ENCODE measurements around the gene ZNF823. TPM values are rescaled to one million over a fixed set of nuclear protein-coding genes. Genes with fewer than 3 reads are reported as not detected.

The ZNF823 gene
- total and polyA plus RNA-seq, 7 donors = 1.5 to 4.3 (median 2.5) TPM

DNA sequence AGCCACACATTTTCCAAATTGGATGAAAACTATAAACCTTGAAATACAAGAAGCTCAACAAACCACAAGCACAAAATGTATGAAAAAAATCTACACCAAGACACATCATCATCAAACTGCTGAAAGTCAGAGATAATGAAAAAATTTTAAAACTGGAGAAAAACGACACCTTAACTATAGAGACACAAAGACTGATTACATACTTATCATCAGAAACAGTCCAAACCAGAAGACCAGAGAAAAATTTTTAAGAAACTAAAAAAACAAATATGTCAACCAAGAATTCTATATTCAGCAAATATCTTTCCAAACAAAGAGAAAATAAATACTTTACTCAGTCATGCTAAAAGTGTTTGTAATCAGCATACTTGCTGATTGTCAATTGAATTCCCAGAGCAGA lies 8.5 kb upstream of the ZNF823 start:
- intact Hi-C loops (cut with DNase I) = no loop called here
- WGBS, 3 donors = 50 to 69% (median 66%) methylated on average over 1 of the region's 1 CpG
- Histone ChIP-seq H3K27me3 (ENCODE audit: insufficient read depth in 3 of 3, low read length in 2 of 3) (no peaks in the 10 kb centered on the region), H3K27ac (no peak overlapping the region), H3K9me3 (peaks cover 24% of the 10 kb centered on the region), H3K36me3 (ENCODE audit: insufficient read depth in 1 of 2, low read depth in 1 of 2) (no peaks in the 10 kb centered on the region), H3K4me1 (no peaks in the 10 kb centered on the region), H3K4me3 (no peak overlapping the region)
- ATAC-seq (no peak), DNase-seq (no peak)
- TF ChIP-seq, protein P1, sequence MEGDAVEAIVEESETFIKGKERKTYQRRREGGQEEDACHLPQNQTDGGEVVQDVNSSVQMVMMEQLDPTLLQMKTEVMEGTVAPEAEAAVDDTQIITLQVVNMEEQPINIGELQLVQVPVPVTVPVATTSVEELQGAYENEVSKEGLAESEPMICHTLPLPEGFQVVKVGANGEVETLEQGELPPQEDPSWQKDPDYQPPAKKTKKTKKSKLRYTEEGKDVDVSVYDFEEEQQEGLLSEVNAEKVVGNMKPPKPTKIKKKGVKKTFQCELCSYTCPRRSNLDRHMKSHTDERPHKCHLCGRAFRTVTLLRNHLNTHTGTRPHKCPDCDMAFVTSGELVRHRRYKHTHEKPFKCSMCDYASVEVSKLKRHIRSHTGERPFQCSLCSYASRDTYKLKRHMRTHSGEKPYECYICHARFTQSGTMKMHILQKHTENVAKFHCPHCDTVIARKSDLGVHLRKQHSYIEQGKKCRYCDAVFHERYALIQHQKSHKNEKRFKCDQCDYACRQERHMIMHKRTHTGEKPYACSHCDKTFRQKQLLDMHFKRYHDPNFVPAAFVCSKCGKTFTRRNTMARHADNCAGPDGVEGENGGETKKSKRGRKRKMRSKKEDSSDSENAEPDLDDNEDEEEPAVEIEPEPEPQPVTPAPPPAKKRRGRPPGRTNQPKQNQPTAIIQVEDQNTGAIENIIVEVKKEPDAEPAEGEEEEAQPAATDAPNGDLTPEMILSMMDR (IDR thresholded peaks at IDR 0.05) = no peak

DNA sequence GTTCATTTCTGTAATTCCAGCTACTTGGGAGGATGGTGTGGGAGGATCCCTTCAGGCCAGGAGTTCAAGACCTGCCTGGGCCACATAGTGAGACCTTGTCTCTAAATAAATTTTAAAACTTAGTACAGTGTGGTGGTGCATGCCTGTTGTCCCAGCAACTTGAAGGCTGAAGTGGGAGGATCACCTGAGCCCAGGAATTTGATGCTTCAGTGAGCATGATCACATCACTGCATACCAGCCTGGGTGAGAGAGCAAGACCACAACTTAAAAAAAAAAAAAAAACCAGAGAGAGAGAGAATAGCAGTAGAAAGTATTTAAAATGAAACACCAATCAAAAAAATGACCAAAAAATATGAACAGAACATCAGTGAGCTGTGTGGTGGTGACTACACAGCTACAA lies 7.1 kb upstream of the ZNF823 start:
- TF ChIP-seq, protein P1 (IDR thresholded peaks at IDR 0.05) = no peak
- DNase-seq (no peak), ATAC-seq (no peak)
- Histone ChIP-seq H3K4me1 (no peaks in the 10 kb centered on the region), H3K27ac (no peak overlapping the region), H3K9me3 (peaks cover 24% of the 10 kb centered on the region), H3K4me3 (no peak overlapping the region), H3K27me3 (ENCODE audit: insufficient read depth in 3 of 3, low read length in 2 of 3) (no peaks in the 10 kb centered on the region), H3K36me3 (ENCODE audit: insufficient read depth in 1 of 2, low read depth in 1 of 2) (no peaks in the 10 kb centered on the region)
- intact Hi-C loops (cut with DNase I) = no loop called here

DNA sequence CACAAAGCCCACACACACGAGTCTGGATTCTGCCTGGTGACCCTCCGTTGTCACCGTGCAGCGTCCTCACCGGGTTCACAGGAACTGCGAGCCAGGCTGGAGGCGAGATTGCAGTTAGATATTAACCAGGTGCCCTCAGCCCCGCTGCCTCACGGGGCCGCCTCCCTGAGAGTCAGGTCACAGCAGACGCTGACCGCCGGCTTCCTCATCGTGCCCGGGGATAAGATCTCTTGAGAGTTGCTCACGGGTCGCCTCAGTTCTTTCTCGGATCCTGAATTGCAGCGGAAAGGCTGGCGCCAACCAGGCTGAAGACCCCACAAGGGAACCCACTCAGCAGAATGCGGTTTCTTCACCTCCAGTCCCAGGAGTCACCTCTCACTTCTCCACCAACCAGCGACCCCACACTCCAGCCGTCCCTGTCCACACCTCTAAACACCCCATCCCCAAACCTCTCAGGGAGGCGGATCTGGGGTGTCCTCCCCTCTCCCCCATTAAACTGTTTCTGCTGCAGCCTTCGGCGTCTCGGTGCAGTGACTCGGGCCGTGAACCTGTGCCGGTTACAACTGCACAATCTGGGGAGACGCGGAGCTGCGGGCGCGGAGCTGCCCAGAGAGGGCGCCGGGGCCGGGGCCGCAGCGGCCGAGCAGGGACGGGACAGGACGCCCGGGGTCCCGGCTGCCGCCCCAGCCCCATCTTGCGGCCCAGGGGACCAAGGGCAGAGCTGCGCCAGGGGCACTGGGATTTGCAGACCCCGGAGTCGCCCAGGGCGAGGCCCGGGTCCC lies 591 bp downstream of the ZNF823 start:
- ATAC-seq (peak; percentile 38 to 66 (median 58)), DNase-seq (peak; percentile 28 to 72)
- Histone ChIP-seq H3K4me1 (peaks cover 6% of the 10 kb centered on the region), H3K9me3 (no peaks in the 10 kb centered on the region), H3K4me3 (peak overlapping the region; percentile 97), H3K27me3 (ENCODE audit: insufficient read depth in 3 of 3, low read length in 2 of 3) (no peaks in the 10 kb centered on the region), H3K36me3 (ENCODE audit: insufficient read depth in 1 of 2, low read depth in 1 of 2) (no peaks in the 10 kb centered on the region), H3K27ac (peak overlapping the region; percentile 75)
- intact Hi-C loops (cut with DNase I) = loop anchor here in 1 of 2 donors (2.0 kb wide), 1 partner anchor 29 kb away; the partner anchor contains the start of gene ZNF441
- TF ChIP-seq, protein P1 (IDR thresholded peaks at IDR 0.05) = no peak
- WGBS, 3 donors = 0 to 1% (median 1%) methylated on average over 40 to 52 of the region's 52 CpGs

DNA sequence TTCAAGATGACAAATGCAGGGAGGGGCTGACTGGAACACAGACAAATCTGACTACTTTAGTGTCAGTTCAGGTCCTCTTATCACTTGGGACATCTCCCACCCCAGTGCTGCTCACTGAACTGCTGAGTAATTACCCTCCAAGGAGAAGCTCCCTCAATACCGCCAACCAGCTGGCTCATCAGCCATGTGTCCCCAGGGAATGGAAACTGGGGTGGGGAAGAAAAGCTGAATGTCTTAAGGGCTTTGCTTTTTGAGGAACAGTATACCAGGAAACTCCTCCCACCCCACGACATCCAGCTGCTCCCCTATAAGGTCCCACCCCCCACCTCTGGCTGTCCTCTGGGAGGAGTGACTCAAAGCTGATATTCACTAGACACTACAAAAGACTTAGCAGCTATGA lies 2.0 kb downstream of the ZNF823 start:
- no peak overlapping the region for H3K4me3 ChIP-seq
- no peak overlapping the region for H3K27ac ChIP-seq
- peak; percentile 31 to 62 for DNase-seq

More for the DNA sequence above, 2.0 kb downstream of the ZNF823 start:
- Histone ChIP-seq H3K9me3 (no peaks in the 10 kb centered on the region), H3K36me3 (ENCODE audit: insufficient read depth in 1 of 2, low read depth in 1 of 2) (no peaks in the 10 kb centered on the region), H3K27me3 (ENCODE audit: insufficient read depth in 3 of 3, low read length in 2 of 3) (no peaks in the 10 kb centered on the region), H3K4me1 (peaks cover 6% of the 10 kb centered on the region)
- TF ChIP-seq, protein P1 (IDR thresholded peaks at IDR 0.05) = no peak
- no peak for ATAC-seq
- 41 to 57% (median 54%) methylated on average over 2 of the region's 2 CpGs for WGBS, 3 donors
- intact Hi-C loops (cut with DNase I) = no loop called here
